Measurements from ENCODE around the gene CAMKMT. TPM values are rescaled to one million over a fixed set of nuclear protein-coding genes. Genes with fewer than 3 reads are reported as not detected.

CAMKMT gene
- total RNA-seq, 2 experiments from 2014 or later, result 25.7 to 27.4 TPM

DNA sequence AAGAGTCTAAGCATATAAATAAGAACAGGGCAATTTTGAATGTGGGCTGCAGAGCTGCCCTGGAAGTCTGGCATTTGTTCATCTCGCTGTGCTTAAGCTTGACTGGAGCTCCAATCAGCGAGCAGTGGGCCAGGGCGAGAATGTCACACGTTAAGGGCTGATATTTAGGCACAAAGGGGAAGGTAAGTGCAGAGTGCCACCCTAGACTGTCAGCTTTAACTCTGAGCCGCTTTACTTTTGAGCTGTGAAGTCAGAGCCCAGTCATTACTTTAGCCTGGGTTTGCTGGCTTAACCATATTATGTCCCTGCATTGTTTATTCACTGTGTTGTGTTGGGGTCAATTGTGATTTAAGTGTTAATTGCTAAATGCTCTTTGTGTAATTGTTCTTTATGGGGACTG lies 343.6 kb downstream of the CAMKMT start:
- no peaks in the 10 kb centered on the region for H3K9me3 ChIP-seq (ENCODE audit: low read length)
- CTCF ChIA-PET (ENCODE audit: unreplicated experiment), result no interaction called here

DNA sequence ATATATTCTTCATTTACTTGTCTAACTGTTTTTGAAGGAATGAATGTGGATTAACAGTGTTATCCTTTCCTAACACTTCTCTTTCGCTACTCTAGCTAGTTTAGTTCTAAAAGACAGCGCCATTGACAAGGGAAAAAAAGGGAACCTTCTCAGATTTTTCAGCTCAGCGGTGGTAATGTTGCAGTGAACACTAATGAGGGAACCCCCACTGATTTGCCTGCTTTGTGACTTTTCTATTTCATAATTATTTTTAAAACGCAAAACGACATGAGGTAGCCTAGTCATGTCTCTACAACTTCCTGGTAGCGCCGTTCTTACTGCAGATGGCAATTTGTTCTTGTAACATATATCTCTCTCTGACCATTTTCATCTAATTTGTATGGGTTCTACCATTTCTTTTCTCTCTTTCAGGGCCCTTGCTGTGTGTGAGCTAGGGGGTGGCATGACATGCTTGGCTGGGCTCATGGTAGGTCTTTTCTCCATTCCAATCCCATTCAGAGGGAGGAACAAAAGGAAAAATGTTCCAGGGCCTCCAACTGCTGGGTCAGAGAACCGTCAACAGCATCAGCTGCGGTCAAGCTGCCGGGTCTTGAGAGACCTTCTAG lies 344.2 kb downstream of the CAMKMT start:
- Histone ChIP-seq H3K4me2 (ENCODE audit: low read length) (no peak overlapping the region), H3K4me3 (ENCODE audit: low read depth, low read length, poor library complexity, severe bottlenecking) (no peak overlapping the region), H4K20me1 (ENCODE audit: insufficient read depth, low read length) (no peaks in the 10 kb centered on the region), H3K36me3 (ENCODE audit: insufficient read depth, low read length) (no peaks in the 10 kb centered on the region), H3K4me1 (ENCODE audit: insufficient read depth, low read length, poor library complexity, severe bottlenecking) (peaks cover 12% of the 10 kb centered on the region), H3K27ac (ENCODE audit: low read depth, low read length, poor library complexity, severe bottlenecking) (no peak overlapping the region), H3K9me3 (ENCODE audit: low read length) (no peaks in the 10 kb centered on the region), H2AFZ (ENCODE audit: low read length) (no peak overlapping the region), H3K79me2 (ENCODE audit: insufficient read depth, low read depth, low read length) (no peaks in the 10 kb centered on the region), H3K9me2 (ENCODE audit: insufficient read depth, low read length) (no peaks in the 10 kb centered on the region)
- intact Hi-C loops (cut with micrococcal nuclease; ENCODE audit: unreplicated experiment), result no loop called here
- no peak for TF ChIP-seq EZH2phosphoT487 (IDR thresholded peaks at IDR 0.05; ENCODE audit: borderline replicate concordance, low read depth, low read length)
- TF ChIP-seq, protein P1, sequence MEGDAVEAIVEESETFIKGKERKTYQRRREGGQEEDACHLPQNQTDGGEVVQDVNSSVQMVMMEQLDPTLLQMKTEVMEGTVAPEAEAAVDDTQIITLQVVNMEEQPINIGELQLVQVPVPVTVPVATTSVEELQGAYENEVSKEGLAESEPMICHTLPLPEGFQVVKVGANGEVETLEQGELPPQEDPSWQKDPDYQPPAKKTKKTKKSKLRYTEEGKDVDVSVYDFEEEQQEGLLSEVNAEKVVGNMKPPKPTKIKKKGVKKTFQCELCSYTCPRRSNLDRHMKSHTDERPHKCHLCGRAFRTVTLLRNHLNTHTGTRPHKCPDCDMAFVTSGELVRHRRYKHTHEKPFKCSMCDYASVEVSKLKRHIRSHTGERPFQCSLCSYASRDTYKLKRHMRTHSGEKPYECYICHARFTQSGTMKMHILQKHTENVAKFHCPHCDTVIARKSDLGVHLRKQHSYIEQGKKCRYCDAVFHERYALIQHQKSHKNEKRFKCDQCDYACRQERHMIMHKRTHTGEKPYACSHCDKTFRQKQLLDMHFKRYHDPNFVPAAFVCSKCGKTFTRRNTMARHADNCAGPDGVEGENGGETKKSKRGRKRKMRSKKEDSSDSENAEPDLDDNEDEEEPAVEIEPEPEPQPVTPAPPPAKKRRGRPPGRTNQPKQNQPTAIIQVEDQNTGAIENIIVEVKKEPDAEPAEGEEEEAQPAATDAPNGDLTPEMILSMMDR (conservative IDR thresholded peaks at IDR 0.05; ENCODE audit: low read length), result no peak
- BruUV-seq (replicated peaks), result no TSS peak
- DNase-seq (ENCODE audit: low spot score), result no peak
- CTCF ChIA-PET (ENCODE audit: unreplicated experiment), result no interaction called here
- POLR2A ChIA-PET, result interaction anchor here (0.7 to 1.4 kb wide), 3 partner anchors 17 to 786 kb away, joined by 3 to 4 read pairs (median 4); no protein-coding TSS in a partner anchor

More for the DNA sequence above, 343.6 kb downstream of the CAMKMT start:
- BruUV-seq (replicated peaks), result no TSS peak
- POLR2A ChIA-PET, result interaction anchor here (0.7 to 1.1 kb wide), 3 partner anchors 17 to 89 kb away, joined by 3 to 6 read pairs (median 4); no protein-coding TSS in a partner anchor
- intact Hi-C loops (cut with micrococcal nuclease; ENCODE audit: unreplicated experiment), result no loop called here
- Histone ChIP-seq H3K4me1 (ENCODE audit: insufficient read depth, low read length, poor library complexity, severe bottlenecking) (peaks cover 12% of the 10 kb centered on the region), H4K20me1 (ENCODE audit: insufficient read depth, low read length) (no peaks in the 10 kb centered on the region), H3K36me3 (ENCODE audit: insufficient read depth, low read length) (no peaks in the 10 kb centered on the region), H3K27ac (ENCODE audit: low read depth, low read length, poor library complexity, severe bottlenecking) (no peak overlapping the region), H3K4me3 (ENCODE audit: low read depth, low read length, poor library complexity, severe bottlenecking) (no peak overlapping the region), H2AFZ (ENCODE audit: low read length) (no peak overlapping the region), H3K9me2 (ENCODE audit: insufficient read depth, low read length) (no peaks in the 10 kb centered on the region), H3K79me2 (ENCODE audit: insufficient read depth, low read depth, low read length) (no peaks in the 10 kb centered on the region), H3K4me2 (ENCODE audit: low read length) (no peak overlapping the region)
- TF ChIP-seq, protein P1 (conservative IDR thresholded peaks at IDR 0.05; ENCODE audit: low read length), result no peak
- TF ChIP-seq EZH2phosphoT487 (IDR thresholded peaks at IDR 0.05; ENCODE audit: borderline replicate concordance, low read depth, low read length), result no peak
- no peak for DNase-seq (ENCODE audit: low spot score)
